ENCODE results near the gene HCRTR1. TPM values are rescaled to one million over a fixed set of nuclear protein-coding genes. Genes with fewer than 3 reads are reported as not detected.
A peak's percentile ranks its signal among the peaks of the same experiment; 100 is the strongest.

The HCRTR1 gene
- total and polyA plus RNA-seq, 5 donors, result 0.14 to 0.37 (median 0.18) TPM; not detected in 2

DNA sequence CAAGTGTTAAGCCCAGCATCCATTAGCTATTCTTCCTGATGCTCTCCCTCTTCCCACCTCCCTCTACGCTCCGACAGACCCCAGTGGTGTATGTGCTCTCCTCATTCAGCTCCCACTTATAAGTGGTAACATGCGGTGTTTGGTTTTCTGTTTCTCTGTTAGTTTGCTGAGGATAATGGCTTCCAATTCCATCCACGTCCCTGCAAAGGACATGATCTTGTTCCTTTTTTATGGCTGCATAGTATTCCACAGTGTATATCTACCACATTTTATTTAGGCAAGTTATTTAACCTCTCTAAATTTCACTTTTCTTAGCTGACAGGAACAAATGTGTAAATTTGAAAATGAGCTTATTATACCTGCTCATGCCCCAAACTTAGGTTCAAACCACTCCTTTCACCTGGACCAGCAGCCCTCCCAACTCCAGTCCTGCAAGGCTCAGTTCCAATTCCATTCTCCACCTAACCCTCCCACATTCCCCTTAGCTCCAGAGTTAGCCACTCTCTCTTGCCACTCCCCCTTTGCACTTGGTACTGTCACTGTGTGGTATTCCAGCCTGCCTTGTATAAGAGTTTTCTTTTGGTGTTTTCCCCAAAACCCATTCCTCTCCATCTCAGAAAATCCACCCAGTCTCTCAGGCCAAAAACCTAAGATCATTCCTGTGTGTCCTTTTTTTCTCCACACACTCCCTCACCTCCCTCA lies 28.9 kb downstream of the HCRTR1 start:
- peaks cover 10% of the 10 kb centered on the region for H3K4me1 ChIP-seq (ENCODE audit: control insufficient read depth, insufficient read depth, low read length)
- intact Hi-C loops (cut with DNase I), result no loop called here
- WGBS, result 96% methylated on average over 4 of the region's 4 CpGs
- ATAC-seq (no peak), DNase-seq (no peak)
- no peaks in the 10 kb centered on the region for H3K27me3 ChIP-seq (ENCODE audit: control insufficient read depth, insufficient read depth)
- no peak overlapping the region for H3K4me3 ChIP-seq (ENCODE audit: low read length)
- no peak overlapping the region for H3K27ac ChIP-seq (ENCODE audit: low read length)
- H3K9me3 ChIP-seq (ENCODE audit: control insufficient read depth, low read length), result no peaks in the 10 kb centered on the region

- peaks cover 10% of the 10 kb centered on the region for H3K4me1 ChIP-seq (ENCODE audit: control insufficient read depth, insufficient read depth, low read length)
- intact Hi-C loops (cut with DNase I), result no loop called here
- H3K4me3 ChIP-seq (ENCODE audit: low read length), result no peak overlapping the region
- peak in 1 of 3 donors; percentile 20 for DNase-seq
- no peak for ATAC-seq
- peak overlapping the region; percentile 28 for H3K27ac ChIP-seq (ENCODE audit: low read length)
- no peaks in the 10 kb centered on the region for H3K27me3 ChIP-seq (ENCODE audit: control insufficient read depth, insufficient read depth)
- WGBS, result 49% methylated on average over 2 of the region's 2 CpGs
- no peaks in the 10 kb centered on the region for H3K9me3 ChIP-seq (ENCODE audit: control insufficient read depth, low read length)
Observed at GRCh38 chr1:31647106-31647505, 29.6 kb downstream of the HCRTR1 start.

DNA sequence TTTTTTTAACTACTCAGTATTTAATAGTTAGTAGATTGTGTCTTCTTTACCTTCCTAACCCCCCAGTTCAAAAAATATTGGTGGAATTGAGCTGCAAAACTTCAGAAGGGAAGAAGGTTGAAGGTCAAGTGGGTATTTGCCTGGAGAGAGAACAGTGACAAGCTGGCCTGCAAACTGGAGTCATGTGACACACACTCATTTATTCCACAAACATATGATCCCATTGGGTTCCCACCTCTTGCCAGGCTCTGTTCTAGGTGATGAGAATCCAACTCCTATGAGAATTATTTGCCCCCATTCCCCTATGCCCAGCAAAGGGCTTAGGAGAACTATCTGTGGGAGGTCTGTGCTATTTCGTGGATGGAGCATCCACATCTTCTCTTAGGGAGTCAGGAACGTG lies 30.7 kb downstream of the HCRTR1 start:
- intact Hi-C loops (cut with DNase I), result no loop called here
- DNase-seq (no peak), ATAC-seq (no peak)
- H3K9me3 ChIP-seq (ENCODE audit: control insufficient read depth, low read length), result no peaks in the 10 kb centered on the region
- peaks cover 10% of the 10 kb centered on the region for H3K4me1 ChIP-seq (ENCODE audit: control insufficient read depth, insufficient read depth, low read length)
- H3K27ac ChIP-seq (ENCODE audit: low read length), result peak overlapping the region; percentile 75
- no peaks in the 10 kb centered on the region for H3K27me3 ChIP-seq (ENCODE audit: control insufficient read depth, insufficient read depth)
- 52% methylated on average over 2 of the region's 2 CpGs for WGBS
- no peak overlapping the region for H3K4me3 ChIP-seq (ENCODE audit: low read length)

- intact Hi-C loops (cut with DNase I), result no loop called here
- Histone ChIP-seq H3K4me3 (ENCODE audit: low read length) (no peak overlapping the region), H3K27me3 (ENCODE audit: control insufficient read depth, insufficient read depth) (no peaks in the 10 kb centered on the region), H3K9me3 (ENCODE audit: control insufficient read depth, low read length) (no peaks in the 10 kb centered on the region), H3K27ac (ENCODE audit: low read length) (peak overlapping the region; percentile 75), H3K4me1 (ENCODE audit: control insufficient read depth, insufficient read depth, low read length) (peaks cover 5% of the 10 kb centered on the region)
- DNase-seq, result peak in 1 of 3 donors; percentile 30
- peak in 1 of 2 donors; percentile 23 for ATAC-seq
- WGBS, result 59% methylated on average over 9 of the region's 9 CpGs
Observed at GRCh38 chr1:31648641-31649357, 31.3 kb downstream of the HCRTR1 start.

- Histone ChIP-seq H3K27me3 (ENCODE audit: control insufficient read depth, insufficient read depth) (no peaks in the 10 kb centered on the region), H3K4me1 (ENCODE audit: control insufficient read depth, insufficient read depth, low read length) (peaks cover 4% of the 10 kb centered on the region), H3K4me3 (ENCODE audit: low read length) (no peak overlapping the region), H3K27ac (ENCODE audit: low read length) (no peak overlapping the region), H3K9me3 (ENCODE audit: control insufficient read depth, low read length) (no peaks in the 10 kb centered on the region)
- 62% methylated on average over 9 of the region's 9 CpGs for WGBS
- DNase-seq (no peak), ATAC-seq (no peak)
- intact Hi-C loops (cut with DNase I), result no loop called here
Observed at GRCh38 chr1:31650161-31651088, 32.9 kb downstream of the HCRTR1 start.

- H3K4me1 ChIP-seq (ENCODE audit: control insufficient read depth, insufficient read depth, low read length), result peaks cover 4% of the 10 kb centered on the region
- DNase-seq (no peak), ATAC-seq (no peak)
- H3K27ac ChIP-seq (ENCODE audit: low read length), result no peak overlapping the region
- intact Hi-C loops (cut with DNase I), result no loop called here
- H3K27me3 ChIP-seq (ENCODE audit: control insufficient read depth, insufficient read depth), result no peaks in the 10 kb centered on the region
- H3K9me3 ChIP-seq (ENCODE audit: control insufficient read depth, low read length), result no peaks in the 10 kb centered on the region
- 21% methylated on average over 1 of the region's 1 CpG for WGBS
- no peak overlapping the region for H3K4me3 ChIP-seq (ENCODE audit: low read length)
Observed at GRCh38 chr1:31651089-31651420, 33.6 kb downstream of the HCRTR1 start.

GRCh38 chr1:31651766-31652165 lies 34.3 kb downstream of the HCRTR1 start:
- ATAC-seq, result no peak
- Histone ChIP-seq H3K27me3 (ENCODE audit: control insufficient read depth, insufficient read depth) (no peaks in the 10 kb centered on the region), H3K9me3 (ENCODE audit: control insufficient read depth, low read length) (no peaks in the 10 kb centered on the region), H3K4me3 (ENCODE audit: low read length) (no peak overlapping the region), H3K27ac (ENCODE audit: low read length) (no peak overlapping the region), H3K4me1 (ENCODE audit: control insufficient read depth, insufficient read depth, low read length) (peaks cover 4% of the 10 kb centered on the region)
- DNase-seq, result no peak
- 70% methylated on average over 6 of the region's 6 CpGs for WGBS
- intact Hi-C loops (cut with DNase I), result no loop called here

GRCh38 chr1:31652891-31653499 lies 35.5 kb downstream of the HCRTR1 start:
- DNase-seq, result no peak
- intact Hi-C loops (cut with DNase I), result no loop called here
- no peaks in the 10 kb centered on the region for H3K27me3 ChIP-seq (ENCODE audit: control insufficient read depth, insufficient read depth)
- H3K9me3 ChIP-seq (ENCODE audit: control insufficient read depth, low read length), result no peaks in the 10 kb centered on the region
- no peak overlapping the region for H3K4me3 ChIP-seq (ENCODE audit: low read length)
- H3K4me1 ChIP-seq (ENCODE audit: control insufficient read depth, insufficient read depth, low read length), result peaks cover 4% of the 10 kb centered on the region
- no peak overlapping the region for H3K27ac ChIP-seq (ENCODE audit: low read length)
- no peak for ATAC-seq
- 76% methylated on average over 4 of the region's 4 CpGs for WGBS

GRCh38 chr1:31653717-31654473 lies 36.4 kb downstream of the HCRTR1 start:
- no peak for DNase-seq
- intact Hi-C loops (cut with DNase I), result no loop called here
- 87% methylated on average over 12 of the region's 12 CpGs for WGBS

GRCh38 chr1:31654474-31654776 lies 36.9 kb downstream of the HCRTR1 start:
- Histone ChIP-seq H3K4me1 (ENCODE audit: control insufficient read depth, insufficient read depth, low read length) (no peaks in the 10 kb centered on the region), H3K9me3 (ENCODE audit: control insufficient read depth, low read length) (no peaks in the 10 kb centered on the region), H3K27ac (ENCODE audit: low read length) (no peak overlapping the region), H3K27me3 (ENCODE audit: control insufficient read depth, insufficient read depth) (no peaks in the 10 kb centered on the region), H3K4me3 (ENCODE audit: low read length) (no peak overlapping the region)
- no peak for DNase-seq
- intact Hi-C loops (cut with DNase I), result no loop called here
- no peak for ATAC-seq
- WGBS, result 90% methylated on average over 5 of the region's 5 CpGs

More at GRCh38 chr1:31653717-31654473, 36.4 kb downstream of the HCRTR1 start:
- Histone ChIP-seq H3K9me3 (ENCODE audit: control insufficient read depth, low read length) (no peaks in the 10 kb centered on the region), H3K4me1 (ENCODE audit: control insufficient read depth, insufficient read depth, low read length) (no peaks in the 10 kb centered on the region), H3K4me3 (ENCODE audit: low read length) (no peak overlapping the region), H3K27me3 (ENCODE audit: control insufficient read depth, insufficient read depth) (no peaks in the 10 kb centered on the region), H3K27ac (ENCODE audit: low read length) (no peak overlapping the region)
- ATAC-seq, result no peak
